NCI-H446 (cell line): ENCODE results near the gene CIITA.
"Not testable (repeated sequence)": the region's sequence is repeated elsewhere in the genome, so short reads cannot be mapped to it uniquely, and the experiment has no call there.

ENCODE experiments used
- DNase-seq, 2 experiments: peaks; one replicate each; lab custom pipeline; 2025; lab: John Stamatoyannopoulos, UW

CIITA gene

DNA sequence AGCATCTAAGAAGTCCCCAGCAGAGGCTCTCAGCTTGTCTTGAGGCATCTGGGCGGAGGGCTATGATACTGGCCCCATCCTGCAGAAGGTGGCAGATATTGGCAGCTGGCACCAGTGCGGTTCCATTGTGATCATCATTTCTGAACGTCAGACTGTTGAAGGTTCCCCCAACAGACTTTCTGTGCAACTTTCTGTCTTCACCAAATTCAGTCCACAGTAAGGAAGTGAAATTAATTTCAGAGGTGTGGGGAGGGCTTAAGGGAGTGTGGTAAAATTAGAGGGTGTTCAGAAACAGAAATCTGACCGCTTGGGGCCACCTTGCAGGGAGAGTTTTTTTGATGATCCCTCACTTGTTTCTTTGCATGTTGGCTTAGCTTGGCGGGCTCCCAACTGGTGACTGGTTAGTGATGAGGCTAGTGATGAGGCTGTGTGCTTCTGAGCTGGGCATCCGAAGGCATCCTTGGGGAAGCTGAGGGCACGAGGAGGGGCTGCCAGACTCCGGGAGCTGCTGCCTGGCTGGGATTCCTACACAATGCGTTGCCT lies at the start of gene CIITA:
Gene CIITA, plus strand, starts transcription at position 404 of the 543 bp plus-strand sequence. Its CDS starts 129 bp downstream, at position 533.
- no peak for DNase-seq

DNA sequence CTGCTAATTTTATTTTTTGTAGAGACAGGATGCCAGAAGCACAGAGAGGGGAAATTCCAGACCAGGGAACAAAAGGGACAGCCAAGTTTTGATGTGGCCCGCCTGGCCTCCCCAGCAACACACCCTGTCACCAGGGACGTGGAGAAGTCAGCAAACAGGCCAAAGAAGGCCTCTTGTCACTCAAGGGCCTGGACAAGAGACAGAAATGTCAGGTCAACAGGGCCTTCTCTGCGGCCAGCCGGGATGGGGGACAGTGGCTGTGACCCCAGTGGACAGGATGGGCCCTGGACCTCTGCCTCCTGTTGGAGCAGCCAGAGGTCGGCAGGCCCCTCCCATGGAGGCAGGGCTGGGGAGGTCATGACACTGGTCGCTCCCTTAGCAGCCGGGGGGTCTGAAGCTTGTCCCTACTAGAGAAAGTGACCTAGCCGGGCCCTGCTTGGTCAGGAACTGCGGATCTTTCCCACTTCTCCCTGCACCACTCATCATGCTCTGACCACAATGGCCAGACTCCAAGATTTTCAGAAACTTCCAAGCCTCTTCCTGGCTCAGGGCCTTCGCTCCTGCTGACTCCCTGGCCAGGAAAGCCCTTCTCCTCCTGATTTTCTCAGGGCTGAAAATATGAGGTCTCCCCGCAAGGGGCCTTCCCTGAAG lies 49.2 kb upstream of the CIITA start:
- peak; percentile 16 to 65 for DNase-seq

DNA sequence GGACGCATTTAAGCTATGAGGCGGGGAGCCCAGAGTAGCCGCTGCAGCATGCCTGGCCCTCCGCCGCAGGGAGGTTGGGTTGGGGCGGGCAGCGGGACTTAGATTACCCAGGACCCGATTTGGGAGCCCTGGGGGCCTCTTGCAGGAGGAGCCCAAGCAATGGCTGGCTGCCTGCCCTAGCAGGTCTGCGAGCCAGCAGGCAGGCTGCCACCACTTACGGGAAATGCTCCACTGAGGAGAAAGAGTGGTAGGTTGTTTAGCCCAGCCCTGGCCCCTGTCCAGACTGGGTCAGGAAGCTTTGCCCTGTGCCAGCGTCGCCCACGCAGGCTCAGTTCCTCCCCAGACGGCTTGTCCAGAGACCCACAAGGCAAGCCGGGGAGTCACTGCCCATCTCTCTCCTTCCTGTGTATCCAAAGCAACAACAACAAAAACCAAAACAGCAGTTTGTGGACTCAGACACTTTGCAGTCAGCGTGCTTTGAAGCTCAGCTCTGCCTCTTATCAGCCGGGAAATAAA lies 48.1 kb upstream of the CIITA start:
- peak; percentile 63 to 92 for DNase-seq

GRCh38 chr16:10829390-10830098 lies 47.5 kb upstream of the CIITA start:
- not testable (repeated sequence) for DNase-seq

DNA sequence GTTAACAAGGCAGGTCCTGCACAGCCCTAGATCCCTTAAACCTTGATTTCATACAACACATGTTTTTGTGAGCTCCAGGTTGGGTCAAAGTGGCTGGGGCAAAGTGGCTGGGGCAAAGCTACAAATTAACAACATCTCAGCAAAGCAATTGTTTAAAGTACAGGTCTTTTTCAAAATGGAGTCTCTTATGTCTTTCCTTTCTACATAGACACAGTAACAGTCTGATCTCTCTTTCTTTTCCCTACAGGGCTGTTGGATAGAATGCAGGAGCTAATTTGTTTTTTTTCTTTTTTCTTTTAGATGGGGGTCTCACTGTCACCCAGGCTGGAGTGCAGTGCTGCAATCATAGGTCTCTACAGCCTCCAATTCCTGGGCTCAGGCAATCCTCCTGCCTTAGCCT lies 46.8 kb upstream of the CIITA start:
- not testable (repeated sequence) for DNase-seq

- no peak for DNase-seq
Measured at GRCh38 chr16:10831894-10832886, 44.8 kb upstream of the CIITA start.

DNA sequence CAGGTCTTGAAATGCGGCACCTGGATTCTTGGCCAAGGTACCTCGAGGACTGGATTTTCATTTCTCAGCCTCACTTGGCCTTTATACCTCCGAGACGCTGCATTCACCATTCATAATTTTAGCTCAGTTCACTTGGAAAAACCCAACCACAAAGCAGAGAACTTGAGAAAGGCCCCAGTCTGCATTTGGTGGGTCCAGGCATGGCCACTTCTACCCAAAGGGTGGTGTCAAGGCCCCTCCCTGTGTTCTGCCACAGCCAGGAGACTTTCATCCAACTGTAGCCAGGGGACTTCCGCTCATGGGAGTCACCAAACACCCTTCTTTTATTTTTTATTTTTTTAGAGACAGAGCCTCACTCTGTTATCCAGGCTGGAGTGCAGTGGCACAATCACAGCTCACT lies 43.7 kb upstream of the CIITA start:
- no peak for DNase-seq

GRCh38 chr16:10834130-10834529 lies 42.9 kb upstream of the CIITA start:
- DNase-seq: no peak

DNA sequence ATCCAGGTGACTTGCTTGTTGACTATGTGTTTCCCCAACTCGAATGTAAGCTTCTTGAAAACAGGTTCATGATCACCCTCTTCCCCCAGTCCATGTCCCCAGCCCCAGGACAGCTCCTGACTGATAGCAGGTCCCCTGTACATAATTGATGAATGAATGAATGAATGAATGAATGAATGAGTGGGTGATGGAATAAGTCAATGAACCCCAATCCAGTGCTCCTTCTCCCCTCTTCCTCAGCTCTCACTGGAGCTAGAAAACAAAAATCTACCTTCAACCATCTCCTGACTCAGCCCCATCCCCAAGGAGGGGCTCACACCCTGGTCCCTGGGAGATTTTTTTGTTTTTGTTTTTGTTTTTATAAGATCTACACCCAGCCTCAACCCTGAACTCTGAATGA lies 42.2 kb upstream of the CIITA start:
- no peak for DNase-seq

- DNase-seq: no peak
Measured at GRCh38 chr16:10835281-10835931, 41.6 kb upstream of the CIITA start.

DNA sequence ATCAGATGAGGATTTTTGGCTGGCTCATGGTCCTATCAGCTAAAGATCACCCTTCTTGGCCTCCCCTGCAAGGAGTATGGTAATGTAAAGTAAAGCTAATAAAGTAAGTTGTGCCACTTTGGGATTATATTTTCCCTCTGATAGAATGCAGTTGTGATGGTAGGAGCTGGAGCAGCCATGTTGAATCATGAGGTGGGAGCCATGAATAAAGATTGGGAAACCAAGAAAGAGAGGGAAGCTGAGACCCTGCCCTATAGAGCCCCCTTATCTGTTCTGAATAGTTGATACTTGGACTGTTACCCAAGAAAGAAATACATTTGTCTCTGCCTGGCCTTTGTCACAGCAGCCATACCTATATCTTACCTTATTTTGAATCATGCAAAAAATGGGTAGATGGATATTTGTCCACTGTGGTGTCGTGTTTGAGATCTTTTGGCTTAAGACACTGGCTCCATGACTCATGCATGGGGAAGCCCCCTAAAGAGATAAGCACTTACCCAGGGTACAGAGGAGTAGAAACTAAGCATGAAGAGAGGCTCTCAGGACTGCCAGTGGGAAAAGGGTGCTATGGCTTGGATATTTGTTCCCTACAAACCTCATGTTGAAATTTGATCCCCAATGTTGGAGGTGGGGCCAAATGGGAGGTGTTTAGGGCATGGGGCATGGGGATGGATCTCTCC lies 40.7 kb upstream of the CIITA start:
- no peak for DNase-seq

DNA sequence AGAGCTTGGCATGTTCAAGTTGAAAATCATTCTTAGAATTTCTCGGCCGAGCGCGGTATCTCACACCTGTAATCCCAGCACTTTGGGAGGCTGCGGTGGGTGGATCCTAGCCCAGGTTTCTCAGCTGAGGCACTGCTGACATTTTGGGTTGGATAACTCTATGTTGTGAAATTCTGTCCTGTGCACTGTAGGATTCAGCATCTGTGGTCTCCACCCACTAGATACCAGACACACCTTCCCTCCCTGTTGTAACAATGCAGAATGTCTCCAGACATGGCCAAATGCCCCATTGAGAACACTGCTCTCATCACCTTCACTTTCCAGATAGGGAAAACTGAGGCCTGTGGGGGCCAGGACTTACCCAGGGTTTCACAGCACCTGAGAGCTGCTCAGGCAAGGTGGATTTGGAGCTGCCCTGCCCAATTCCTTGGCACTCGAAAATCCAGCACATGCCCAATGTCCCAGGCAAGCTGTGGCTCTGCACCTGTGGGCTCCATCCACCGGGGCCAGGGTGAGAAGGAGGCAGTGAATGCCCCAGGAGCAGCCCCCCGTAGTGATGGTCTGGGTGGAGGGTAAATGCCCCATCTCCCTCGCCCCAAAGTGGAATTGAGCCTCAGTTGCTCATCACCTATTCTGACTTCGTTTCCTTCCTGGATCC lies 38.3 kb upstream of the CIITA start:
- no peak for DNase-seq

DNA sequence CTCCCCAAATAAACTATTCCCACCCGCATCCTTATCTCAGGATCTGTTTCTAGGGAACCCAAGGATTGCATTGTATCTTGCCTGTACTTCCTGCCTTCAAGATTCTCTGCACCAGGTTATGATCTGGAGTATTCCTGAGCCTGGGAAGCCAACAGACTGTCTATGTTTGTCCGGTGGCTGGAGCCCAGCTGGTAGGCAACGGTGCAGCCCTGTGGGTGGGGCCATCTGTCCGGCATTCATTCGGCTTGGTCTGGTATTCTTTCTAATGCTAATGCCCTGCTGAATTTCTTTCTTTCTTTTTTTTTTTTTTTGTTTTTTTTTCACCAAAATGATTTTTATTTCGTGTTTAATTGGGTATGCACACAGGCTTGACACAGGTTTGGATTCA lies 37.7 kb upstream of the CIITA start:
- no peak for DNase-seq

DNA sequence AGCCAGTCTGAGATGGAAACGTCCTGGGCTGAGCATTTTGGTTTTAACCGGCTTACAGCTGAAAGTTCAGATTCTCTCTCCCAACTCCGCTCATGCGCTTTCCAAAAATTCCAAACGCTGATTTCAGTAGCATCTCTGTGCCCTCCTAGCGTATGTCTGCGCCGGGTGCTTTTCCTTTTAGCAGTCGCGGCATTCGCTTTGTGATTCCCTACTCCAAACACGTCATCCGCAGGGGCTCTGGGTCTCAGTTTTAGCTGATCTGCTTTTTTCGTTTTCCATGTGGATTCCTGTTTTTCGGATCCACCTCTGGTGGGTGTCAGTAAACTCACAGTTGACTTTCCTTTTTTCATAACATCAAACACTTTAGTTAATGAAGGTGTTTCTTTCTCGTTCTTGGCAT lies 36.3 kb upstream of the CIITA start:
- no peak for DNase-seq

GRCh38 chr16:10846213-10846998 lies 30.6 kb upstream of the CIITA start:
- no peak for DNase-seq

DNA sequence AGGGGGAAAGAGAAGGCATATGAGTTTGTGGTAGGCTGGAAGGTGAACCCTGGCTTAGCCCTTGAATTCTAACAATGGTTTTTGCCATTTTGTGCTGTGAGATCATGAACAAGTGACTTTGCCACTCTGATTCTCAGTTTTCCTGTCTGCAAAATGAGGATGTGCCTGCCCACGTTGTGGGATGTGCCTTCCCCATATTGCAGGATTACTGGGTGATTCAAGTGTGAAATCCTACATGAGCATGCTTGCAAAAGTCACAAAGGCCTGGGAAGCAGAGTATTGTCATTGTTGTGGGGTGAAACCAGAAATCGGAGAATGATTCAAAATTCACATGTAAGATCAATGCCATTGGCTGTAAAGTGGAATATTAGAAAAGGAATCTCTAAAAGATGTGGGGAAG lies 29.8 kb upstream of the CIITA start:
- DNase-seq: no peak

DNA sequence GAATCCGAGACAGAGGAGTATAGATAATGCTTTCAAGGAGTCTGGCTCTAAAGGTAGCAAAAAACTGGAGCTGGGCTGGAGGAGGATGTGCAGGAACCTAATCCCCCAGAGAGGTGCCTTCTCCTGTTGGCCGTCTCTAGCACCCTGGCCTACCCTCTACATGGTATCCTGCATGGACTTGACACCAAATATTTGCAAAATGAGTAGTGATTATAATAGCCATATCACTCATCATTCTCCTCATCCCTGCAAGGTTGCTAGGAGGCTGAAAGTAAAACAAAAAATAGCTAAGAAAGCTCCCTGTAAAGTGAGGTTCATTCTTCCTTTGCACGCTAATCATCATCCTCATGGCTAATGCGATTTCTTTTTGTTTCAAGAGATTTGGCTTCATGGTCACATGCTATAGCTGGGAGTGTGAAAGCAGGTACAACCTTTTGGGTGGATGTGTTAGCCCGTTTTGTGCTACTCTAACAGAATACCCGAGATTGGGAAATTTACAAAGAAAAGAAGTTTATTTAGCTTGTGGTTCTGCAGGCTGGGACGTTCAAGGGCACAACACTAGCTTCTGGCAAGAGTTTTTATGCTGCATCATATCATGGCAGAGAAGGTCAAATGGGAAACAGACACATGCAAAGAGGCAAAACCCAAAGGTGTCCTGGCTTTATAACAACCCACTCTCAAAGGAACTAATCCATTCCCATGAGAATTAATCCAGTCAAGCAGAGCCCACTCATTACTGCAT lies 27.1 kb upstream of the CIITA start:
- no peak for DNase-seq

DNA sequence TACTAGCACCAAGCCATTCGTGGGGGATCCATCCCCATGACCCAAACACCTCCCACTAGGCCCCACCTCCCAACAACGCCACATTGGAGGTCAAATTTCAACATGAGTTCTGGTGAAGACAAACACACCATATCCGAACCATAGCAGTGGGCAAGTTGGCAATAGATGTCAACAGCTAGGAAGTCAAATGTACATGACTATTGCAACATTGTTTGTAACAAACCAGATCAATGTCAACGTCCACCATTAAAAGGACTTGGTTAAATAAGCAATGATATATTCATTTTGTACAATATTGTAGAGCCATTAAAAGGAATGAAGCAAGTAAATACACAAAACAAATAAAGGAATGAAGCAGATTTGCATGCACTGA lies 26.5 kb upstream of the CIITA start:
- no peak for DNase-seq

GRCh38 chr16:10851512-10851911 lies 25.5 kb upstream of the CIITA start:
- no peak for DNase-seq
